ENCODE results near the gene MRPL37. TPM values are rescaled to one million over a fixed set of nuclear protein-coding genes. Genes with fewer than 3 reads are reported as not detected.

MRPL37 gene
- total and polyA plus RNA-seq, 2 donors (not counting 1 experiment from before 2014, with no cell fraction given): 9.6 to 37.0 TPM

- POLR2A ChIA-PET: no interaction called here
- H3K27ac Mint-ChIP-seq: no peak overlapping the region
- CTCF ChIA-PET: no interaction called here
- Histone ChIP-seq H3K9ac (ENCODE audit: low read length) (no peak overlapping the region), H4K20me1 (ENCODE audit: control insufficient read depth, insufficient read depth, low read length, poor library complexity, severe bottlenecking) (no peaks in the 10 kb centered on the region), H3K79me2 (ENCODE audit: control insufficient read depth, insufficient read depth, low read length) (no peaks in the 10 kb centered on the region), H3K27ac (ENCODE audit: low read length in 2 of 2) (no peak overlapping the region), H3K9me3 (ENCODE audit: control extremely low read depth in 1 of 3, control insufficient read depth in 2 of 3, insufficient read depth in 1 of 3, low read length in 2 of 3) (no peaks in the 10 kb centered on the region), H3K4me3 (ENCODE audit: control extremely low read depth in 1 of 5, extremely low read depth in 1 of 5, insufficient read depth in 1 of 5, low read depth in 2 of 5, low read length in 4 of 5) (no peak overlapping the region), H3K4me2 (replicated peaks; ENCODE audit: low read depth, low read length, poor library complexity, severe bottlenecking) (no peak overlapping the region), H3K36me3 (replicated peaks in 1 of 2; ENCODE audit: control extremely low read depth in 1 of 2, control insufficient read depth in 1 of 2, extremely low read depth in 1 of 2, insufficient read depth in 2 of 2, low read length in 1 of 2) (peaks cover 0 to 42% of the 10 kb centered on the region in 2 experiments), H3K4me1 (ENCODE audit: control insufficient read depth in 2 of 2, insufficient read depth in 2 of 2, low read length in 2 of 2) (no peaks in the 10 kb centered on the region), H3K27me3 (replicated peaks in 1 of 4; ENCODE audit: control extremely low read depth in 1 of 4, control insufficient read depth in 3 of 4, insufficient read depth in 4 of 4, low read length in 3 of 4) (no peaks in the 10 kb centered on the region), H2AFZ (ENCODE audit: insufficient read depth, low read depth, low read length, poor library complexity, severe bottlenecking) (no peak overlapping the region)
- ATAC-seq (ENCODE audit: low read depth) (no peak), DNase-seq (no peak)
- intact Hi-C loops (cut with micrococcal nuclease): no loop called here
- H3K27me3 Mint-ChIP-seq: no peaks in the 10 kb centered on the region
- no peaks in the 10 kb centered on the region for H3K9me3 Mint-ChIP-seq (ENCODE audit: insufficient read depth)
- H3K4me3 Mint-ChIP-seq: no peak overlapping the region
- TF ChIP-seq, protein P1, sequence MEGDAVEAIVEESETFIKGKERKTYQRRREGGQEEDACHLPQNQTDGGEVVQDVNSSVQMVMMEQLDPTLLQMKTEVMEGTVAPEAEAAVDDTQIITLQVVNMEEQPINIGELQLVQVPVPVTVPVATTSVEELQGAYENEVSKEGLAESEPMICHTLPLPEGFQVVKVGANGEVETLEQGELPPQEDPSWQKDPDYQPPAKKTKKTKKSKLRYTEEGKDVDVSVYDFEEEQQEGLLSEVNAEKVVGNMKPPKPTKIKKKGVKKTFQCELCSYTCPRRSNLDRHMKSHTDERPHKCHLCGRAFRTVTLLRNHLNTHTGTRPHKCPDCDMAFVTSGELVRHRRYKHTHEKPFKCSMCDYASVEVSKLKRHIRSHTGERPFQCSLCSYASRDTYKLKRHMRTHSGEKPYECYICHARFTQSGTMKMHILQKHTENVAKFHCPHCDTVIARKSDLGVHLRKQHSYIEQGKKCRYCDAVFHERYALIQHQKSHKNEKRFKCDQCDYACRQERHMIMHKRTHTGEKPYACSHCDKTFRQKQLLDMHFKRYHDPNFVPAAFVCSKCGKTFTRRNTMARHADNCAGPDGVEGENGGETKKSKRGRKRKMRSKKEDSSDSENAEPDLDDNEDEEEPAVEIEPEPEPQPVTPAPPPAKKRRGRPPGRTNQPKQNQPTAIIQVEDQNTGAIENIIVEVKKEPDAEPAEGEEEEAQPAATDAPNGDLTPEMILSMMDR (IDR thresholded peaks at IDR 0.05): no peak
- no peak for TF ChIP-seq EZH2 (IDR thresholded peaks at IDR 0.05; ENCODE audit: borderline replicate concordance, insufficient read depth, low read depth, low read length, poor library complexity, severe bottlenecking)
- H3K4me1 Mint-ChIP-seq: no peaks in the 10 kb centered on the region
- 87% methylated on average over 10 of the region's 12 CpGs for WGBS (ENCODE audit: insufficient coverage)
Observed at GRCh38 chr1:54221113-54221834, 21.3 kb downstream of the MRPL37 start.

DNA sequence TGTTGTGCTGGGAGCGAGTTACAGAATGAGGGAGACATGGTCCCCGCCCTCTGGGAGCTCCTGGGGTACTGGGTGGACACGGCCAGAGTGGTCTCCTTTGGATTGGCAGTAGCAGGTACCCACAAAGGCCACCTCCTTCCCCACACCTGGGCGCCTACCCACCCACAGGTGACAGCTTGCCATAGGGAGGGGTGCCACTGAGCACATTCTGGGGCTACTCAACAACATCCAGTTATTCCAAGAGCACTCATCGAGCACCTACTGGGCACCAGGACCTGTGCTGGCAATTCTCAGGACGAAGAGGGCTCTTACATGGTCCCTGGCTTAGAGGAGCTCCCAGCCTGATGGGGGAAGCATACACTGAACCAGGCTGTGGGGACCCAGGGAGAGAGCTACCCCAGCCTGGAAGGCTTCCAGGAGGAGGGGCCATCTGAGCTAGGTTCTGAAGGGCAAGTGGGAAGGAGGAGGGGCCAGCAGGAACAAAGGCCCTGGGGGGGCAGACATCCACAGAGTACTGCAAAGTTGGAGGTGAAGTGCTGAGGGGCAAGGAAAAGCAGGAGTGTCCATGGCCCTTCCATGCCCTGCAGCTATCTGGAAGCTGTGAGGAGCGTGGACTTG is 22.0 kb downstream of the MRPL37 start:
- no peak overlapping the region for H3K4me2 ChIP-seq (replicated peaks; ENCODE audit: low read depth, low read length, poor library complexity, severe bottlenecking)
- H3K4me3 Mint-ChIP-seq: no peak overlapping the region
- H3K4me1 Mint-ChIP-seq: no peaks in the 10 kb centered on the region
- H3K79me2 ChIP-seq (ENCODE audit: control insufficient read depth, insufficient read depth, low read length): no peaks in the 10 kb centered on the region
- DNase-seq (no peak), ATAC-seq (ENCODE audit: low read depth) (no peak)
- no peaks in the 10 kb centered on the region for H3K27me3 ChIP-seq (replicated peaks in 1 of 4; ENCODE audit: control extremely low read depth in 1 of 4, control insufficient read depth in 3 of 4, insufficient read depth in 4 of 4, low read length in 3 of 4)
- no peaks in the 10 kb centered on the region for H3K4me1 ChIP-seq (ENCODE audit: control insufficient read depth in 2 of 2, insufficient read depth in 2 of 2, low read length in 2 of 2)
- WGBS (ENCODE audit: insufficient coverage): 95% methylated on average over 7 of the region's 7 CpGs
- H3K4me3 ChIP-seq (ENCODE audit: control extremely low read depth in 1 of 5, extremely low read depth in 1 of 5, insufficient read depth in 1 of 5, low read depth in 2 of 5, low read length in 4 of 5): no peak overlapping the region
- no peaks in the 10 kb centered on the region for H3K9me3 Mint-ChIP-seq (ENCODE audit: insufficient read depth)
- ChIA-PET CTCF (no interaction called here), POLR2A (no interaction called here)
- intact Hi-C loops (cut with micrococcal nuclease): no loop called here
- peaks cover 0 to 35% of the 10 kb centered on the region in 2 experiments for H3K36me3 ChIP-seq (replicated peaks in 1 of 2; ENCODE audit: control extremely low read depth in 1 of 2, control insufficient read depth in 1 of 2, extremely low read depth in 1 of 2, insufficient read depth in 2 of 2, low read length in 1 of 2)
- no peaks in the 10 kb centered on the region for H3K9me3 ChIP-seq (ENCODE audit: control extremely low read depth in 1 of 3, control insufficient read depth in 2 of 3, insufficient read depth in 1 of 3, low read length in 2 of 3)
- no peak overlapping the region for H3K27ac ChIP-seq (ENCODE audit: low read length in 2 of 2)
- no peak overlapping the region for H3K27ac Mint-ChIP-seq
- H2AFZ ChIP-seq (ENCODE audit: insufficient read depth, low read depth, low read length, poor library complexity, severe bottlenecking): no peak overlapping the region
- H3K9ac ChIP-seq (ENCODE audit: low read length): no peak overlapping the region
- no peaks in the 10 kb centered on the region for H3K27me3 Mint-ChIP-seq
- TF ChIP-seq EZH2 (IDR thresholded peaks at IDR 0.05; ENCODE audit: borderline replicate concordance, insufficient read depth, low read depth, low read length, poor library complexity, severe bottlenecking): no peak
- TF ChIP-seq, protein P1 (IDR thresholded peaks at IDR 0.05): no peak
- H4K20me1 ChIP-seq (ENCODE audit: control insufficient read depth, insufficient read depth, low read length, poor library complexity, severe bottlenecking): no peaks in the 10 kb centered on the region
